ENCODE results near the gene GPD2.

GRCh38 chr2:156586621-156587020 lies 150.4 kb downstream of the GPD2 start:
- TF ChIP-seq CTCF (optimal IDR thresholded peaks at IDR 0.05 in 1 of 3, IDR thresholded peaks at IDR 0.05 in 1 of 3, conservative IDR thresholded peaks at IDR 0.05 in 1 of 3; ENCODE audit: extremely low read depth in 1 of 3, insufficient read depth in 2 of 3, low read length in 3 of 3) (no peak), EZH2 (IDR thresholded peaks at IDR 0.05; ENCODE audit: low read length) (no peak)

Data from keratinocyte (primary cell).